HG03196 (cell line): ENCODE results near the gene IL6ST.
A peak's percentile ranks its signal among the peaks of the same experiment; 100 is the strongest.
"Not testable (repeated sequence)": the region's sequence is repeated elsewhere in the genome, so short reads cannot be mapped to it uniquely, and the experiment has no call there.

Source experiments
- ATAC-seq: cut with Tn5 transposase; IDR thresholded peaks from one replicate; pipeline ENCODE4 v1.9.1; 2021; ENCODE audit not compliant: unreplicated experiment

Gene IL6ST

DNA sequence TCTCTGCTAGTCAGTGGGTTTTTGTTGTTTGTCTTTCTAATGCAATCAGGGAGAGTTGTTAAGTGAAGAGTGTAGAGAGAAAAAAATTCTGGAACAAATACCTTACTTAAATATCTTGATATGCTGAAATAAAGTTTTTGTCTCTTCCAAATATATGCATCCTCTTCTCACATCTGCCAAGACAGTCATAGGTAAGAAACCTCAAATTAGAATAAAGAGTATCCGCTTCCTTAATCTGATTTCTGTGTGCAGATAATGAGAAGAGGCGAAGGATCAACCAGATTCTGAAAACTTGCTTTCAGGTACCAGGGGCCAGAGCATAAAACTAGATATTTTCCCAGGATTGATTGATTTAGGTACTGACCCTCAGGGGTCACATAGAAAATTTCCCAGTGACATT lies 11.3 kb upstream of the IL6ST start:
- no peak for ATAC-seq

GRCh38 chr5:56004874-56005273 lies 10.1 kb upstream of the IL6ST start:
- ATAC-seq, result no peak

GRCh38 chr5:56003679-56004078 lies 8.9 kb upstream of the IL6ST start:
- no peak for ATAC-seq

GRCh38 chr5:56003179-56003578 lies 8.4 kb upstream of the IL6ST start:
- no peak for ATAC-seq

GRCh38 chr5:56002303-56002702 lies 7.5 kb upstream of the IL6ST start:
- no peak for ATAC-seq

DNA sequence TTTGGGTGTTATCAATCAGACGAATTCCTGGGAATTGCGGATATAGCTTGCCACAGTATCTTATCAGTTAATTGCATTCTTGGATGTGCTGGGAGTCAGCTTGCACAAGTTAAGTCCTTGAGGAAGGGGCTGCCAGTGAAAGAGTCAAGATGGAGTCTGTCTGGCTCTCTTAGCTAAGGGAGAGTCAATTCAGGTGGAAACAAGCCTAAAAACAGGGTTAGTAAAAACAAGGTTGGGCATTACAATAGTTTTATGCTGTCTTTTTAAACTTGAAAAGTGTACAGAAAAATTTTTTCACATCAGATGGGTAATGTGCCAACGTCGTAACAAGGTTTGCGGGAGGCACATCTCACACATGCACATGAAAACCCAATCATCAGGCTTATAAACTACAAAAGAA lies 5.5 kb upstream of the IL6ST start:
- not testable (repeated sequence) for ATAC-seq

- no peak for ATAC-seq
Measured at GRCh38 chr5:55998966-55999365, 4.2 kb upstream of the IL6ST start.

GRCh38 chr5:55997742-55998351 lies 3.1 kb upstream of the IL6ST start:
- ATAC-seq, result no peak

DNA sequence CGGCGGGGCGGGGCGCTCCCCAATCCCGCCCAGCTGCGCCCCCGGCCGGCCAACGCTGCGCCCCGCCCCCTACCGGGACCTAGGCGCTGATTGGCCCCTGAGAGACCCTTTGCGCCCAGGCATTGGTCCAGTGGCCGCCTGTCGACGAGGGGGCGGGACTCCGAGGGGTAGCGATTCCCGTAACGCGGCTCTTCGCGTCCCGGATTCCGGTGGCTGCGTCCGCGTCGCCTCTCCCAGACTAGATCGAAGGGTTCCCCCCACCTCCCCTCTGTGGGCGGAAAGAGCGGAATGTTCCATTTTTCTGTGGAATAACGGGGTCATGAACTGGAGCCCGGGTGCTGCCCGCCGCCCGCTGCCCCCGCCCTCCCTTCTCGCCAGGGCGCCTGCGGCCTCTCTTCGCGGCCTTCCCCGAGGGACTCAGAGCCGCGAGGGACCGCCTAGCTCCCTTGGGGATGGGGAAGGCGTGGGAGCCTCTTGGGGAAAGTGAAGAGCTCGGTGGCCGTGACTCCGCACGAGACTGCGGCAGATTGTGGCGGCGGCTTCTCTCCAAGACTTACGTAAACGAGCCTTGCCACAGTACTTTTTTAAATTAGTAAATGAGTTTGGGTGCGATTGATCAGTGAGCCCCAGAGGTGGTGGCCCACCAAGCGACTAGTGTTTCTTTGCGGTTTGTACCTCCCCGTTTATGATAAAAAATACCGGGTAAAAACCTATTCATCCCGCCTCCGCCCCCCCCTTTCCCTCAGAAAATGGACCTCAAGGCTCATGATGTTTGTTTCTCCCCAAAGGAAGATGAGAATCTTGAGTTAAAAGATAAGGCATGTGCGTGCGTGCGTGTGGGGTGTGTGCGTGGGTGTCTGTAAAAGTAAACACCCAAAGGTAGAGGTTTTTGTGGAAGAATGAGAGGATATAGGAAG lies 493 bp upstream of the IL6ST start:
- peak; percentile 92 for ATAC-seq

DNA sequence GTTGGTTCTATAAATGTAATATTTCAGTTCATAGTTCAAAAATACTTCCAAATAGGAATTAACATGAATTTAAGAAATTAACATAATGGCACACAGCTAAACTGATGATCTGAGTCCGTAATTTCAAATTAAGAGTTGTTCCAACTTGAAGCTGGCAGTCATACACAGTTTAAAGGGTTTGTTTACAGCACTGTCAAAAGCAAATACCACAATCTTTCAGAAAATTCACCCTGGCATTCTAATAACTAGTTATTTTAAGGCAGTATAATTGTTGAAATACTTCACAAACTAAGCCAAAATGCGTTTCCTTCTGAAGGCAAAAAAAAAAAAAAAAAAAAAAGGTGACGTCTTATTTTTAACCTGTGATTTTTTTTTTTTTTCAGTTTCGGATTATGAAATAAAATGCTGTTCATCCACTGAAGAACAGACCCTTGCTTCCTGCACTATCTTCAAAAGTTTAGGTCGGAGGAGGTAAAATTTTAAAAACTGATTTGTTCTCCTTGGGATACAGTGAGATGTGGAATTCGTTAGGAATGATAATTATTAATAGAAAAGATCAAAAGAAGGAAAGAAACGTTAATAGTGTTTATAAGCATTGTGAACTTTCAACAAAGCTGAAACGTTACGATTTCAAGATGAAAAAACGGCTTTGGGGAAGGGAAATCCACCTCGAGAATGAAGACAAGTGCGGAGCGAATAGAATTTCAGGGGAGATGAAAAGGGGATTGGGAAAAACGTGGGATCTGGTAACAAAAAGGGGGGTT lies 850 bp downstream of the IL6ST start:
- no peak for ATAC-seq

GRCh38 chr5:55993013-55993412 lies 1.8 kb downstream of the IL6ST start:
- no peak for ATAC-seq

DNA sequence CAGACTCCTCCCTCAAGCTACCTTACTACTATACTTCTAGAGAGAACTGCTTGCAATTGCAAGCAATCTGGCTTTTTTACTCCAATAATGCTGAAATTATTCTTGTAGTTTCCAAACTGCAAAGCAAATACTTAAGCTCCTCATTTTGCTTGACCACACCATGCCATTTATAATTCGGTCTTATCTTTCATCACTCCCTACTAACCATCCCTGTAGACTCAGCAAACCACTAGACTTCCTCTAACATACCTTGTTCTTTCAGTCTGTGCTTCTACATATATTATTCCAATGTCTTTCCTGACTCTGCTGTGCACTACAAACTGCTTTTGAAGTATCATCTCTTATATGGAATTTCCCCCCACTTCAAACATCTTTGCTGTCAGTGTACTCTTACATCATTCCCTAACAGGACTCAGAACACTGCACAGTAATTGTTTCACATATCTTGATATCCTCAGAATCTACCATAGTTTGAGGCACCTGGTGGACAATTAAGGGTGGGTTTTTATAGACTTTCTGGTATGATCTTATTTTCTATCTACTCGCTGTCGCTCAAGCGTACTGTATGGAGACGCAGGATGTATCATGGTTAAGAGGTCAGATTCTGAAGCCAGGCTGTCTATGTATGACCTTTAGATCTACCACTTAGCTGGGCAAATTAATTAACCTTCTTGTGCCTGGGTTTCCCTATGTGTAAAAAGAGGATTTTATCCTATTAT lies 2.8 kb downstream of the IL6ST start:
- no peak for ATAC-seq

GRCh38 chr5:55990895-55991294 lies 3.9 kb downstream of the IL6ST start:
- not testable (repeated sequence) for ATAC-seq

GRCh38 chr5:55989860-55990259 lies 4.9 kb downstream of the IL6ST start:
- no peak for ATAC-seq

DNA sequence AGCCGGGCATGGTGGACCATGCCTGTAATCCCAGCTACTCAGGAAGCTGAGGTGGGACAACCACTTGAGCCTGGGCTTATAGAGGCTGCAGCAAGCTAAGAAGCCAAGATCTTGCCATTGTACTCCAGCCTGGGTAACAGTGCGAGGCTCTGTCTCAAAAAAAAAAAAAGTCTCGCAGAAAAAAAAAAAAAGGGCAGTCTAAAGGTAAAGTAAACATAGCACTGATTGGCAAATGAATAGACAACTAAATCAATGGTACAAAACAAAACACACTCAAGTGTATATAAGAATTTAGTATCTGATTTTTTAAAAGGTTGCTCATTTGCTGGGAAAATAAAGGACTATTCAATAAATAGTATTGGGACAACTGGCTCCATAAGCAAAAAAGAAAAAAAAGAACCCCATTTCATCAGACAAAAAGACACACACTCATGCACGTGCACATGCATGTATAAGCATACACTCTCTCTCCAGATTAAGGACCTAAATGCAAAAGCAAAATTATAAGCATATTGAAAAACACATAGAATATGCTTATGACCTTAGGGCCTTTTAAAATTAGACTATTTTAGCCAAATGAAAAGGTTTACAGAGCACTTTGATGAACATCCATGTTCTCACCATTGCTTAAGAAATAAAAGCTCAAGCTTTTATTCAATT lies 5.7 kb downstream of the IL6ST start:
- no peak for ATAC-seq

- ATAC-seq, result not testable (repeated sequence)
Measured at GRCh38 chr5:55988428-55988827, 6.3 kb downstream of the IL6ST start.

GRCh38 chr5:55986931-55987330 lies 7.8 kb downstream of the IL6ST start:
- ATAC-seq, result no peak

- ATAC-seq, result no peak
Measured at GRCh38 chr5:55985181-55985580, 9.6 kb downstream of the IL6ST start.

GRCh38 chr5:55983986-55984385 lies 10.8 kb downstream of the IL6ST start:
- no peak for ATAC-seq

DNA sequence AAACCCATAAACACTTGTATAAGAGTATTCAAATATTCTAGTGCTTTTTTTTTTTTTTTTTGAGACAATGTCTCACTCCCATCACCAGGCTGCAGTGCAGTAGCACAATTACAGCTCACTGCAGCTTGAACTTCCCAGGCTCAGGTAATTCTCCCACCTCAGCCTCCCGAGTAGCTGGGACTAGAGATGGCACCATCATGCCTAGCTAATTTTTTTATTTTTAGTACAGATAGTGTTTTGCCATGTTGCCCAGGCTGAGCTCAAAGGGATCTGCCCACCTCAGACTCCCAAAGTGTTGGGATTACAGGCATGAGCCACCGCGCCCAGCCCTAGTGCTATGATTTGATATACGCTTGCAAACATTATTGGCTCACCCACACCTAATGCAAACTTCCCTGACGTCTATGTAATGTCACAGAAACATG lies 11.8 kb downstream of the IL6ST start:
- no peak for ATAC-seq

DNA sequence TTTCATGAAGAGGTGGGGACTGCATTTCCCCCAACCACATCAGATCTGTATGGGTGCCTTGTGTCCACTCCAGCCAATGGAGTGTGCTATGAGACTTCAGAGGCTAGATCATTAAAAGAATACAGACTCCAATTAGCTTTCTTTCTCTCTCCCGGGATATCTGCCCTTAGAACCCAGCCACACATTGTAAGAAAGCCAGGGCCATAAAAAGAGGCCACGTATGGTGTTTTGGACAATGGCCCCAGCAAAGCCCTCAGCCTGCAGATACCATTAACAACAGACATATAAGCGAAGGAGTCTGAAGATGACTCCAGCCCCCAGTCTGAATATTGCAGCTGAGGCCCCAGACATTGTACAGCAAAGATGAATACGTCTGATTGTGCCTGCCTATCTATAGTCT lies 21.5 kb downstream of the IL6ST start:
- ATAC-seq, result no peak
